GF-D8 (cell line): Measurements from ENCODE around the gene ZNG1A.
A peak's percentile ranks its signal among the peaks of the same experiment; 100 is the strongest.
"Not testable (repeated sequence)": the region's sequence is repeated elsewhere in the genome, so short reads cannot be mapped to it uniquely, and the experiment has no call there.

ENCODE experiments used
- DNase-seq: peaks from one replicate; lab custom pipeline; 2025; lab: John Stamatoyannopoulos, UW

ZNG1A gene

DNA sequence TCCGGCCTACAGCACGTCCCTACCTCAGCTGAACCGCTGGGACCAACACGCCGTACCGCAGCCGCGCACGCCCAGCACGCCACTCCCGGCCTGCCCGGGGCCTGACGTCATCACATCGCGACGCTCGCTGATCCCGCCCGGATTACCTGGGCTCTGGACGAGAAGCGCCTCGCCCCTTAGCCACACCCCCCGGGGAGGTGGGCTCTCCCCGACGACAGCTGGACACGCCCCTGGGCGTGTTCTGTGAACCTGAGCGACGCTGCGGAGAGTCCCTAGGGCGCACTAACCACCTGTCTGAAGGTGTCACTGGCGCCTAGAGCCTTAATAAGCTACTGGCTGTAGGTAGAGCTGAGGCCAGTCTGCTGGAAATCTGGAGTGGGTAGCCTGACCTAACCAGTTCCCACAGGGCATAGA lies at the start of gene ZNG1A:
Gene ZNG1A (minus strand): TSS at position 87 of the 414 bp plus-strand sequence. CDS start 87 bp downstream, outside the sequence.
- peak; percentile 60 for DNase-seq

DNA sequence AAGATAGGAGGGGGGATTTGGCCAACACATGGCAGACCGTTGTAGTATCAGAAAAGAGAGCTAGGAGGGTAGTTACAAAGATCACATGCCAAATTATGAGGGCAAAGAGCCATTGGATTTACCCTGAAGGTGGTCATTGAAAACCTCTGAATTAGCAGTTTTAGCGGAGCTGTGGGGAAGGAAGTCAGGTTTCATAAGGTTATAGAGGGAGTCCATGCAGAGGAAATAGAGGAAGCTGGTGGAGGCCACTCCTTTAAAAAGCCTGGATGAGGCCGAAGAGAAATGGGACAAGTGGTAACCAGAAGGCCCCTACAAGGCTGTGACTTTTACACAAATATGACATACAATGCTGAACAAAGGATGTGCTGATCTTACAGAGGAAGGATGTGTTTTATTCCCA lies 49.0 kb upstream of the ZNG1A start:
- DNase-seq, result peak; percentile 84

- DNase-seq, result peak; percentile 74
Measured at GRCh38 chr9:224582-225520, 46.0 kb upstream of the ZNG1A start.

- DNase-seq, result no peak
Measured at GRCh38 chr9:224026-224425, 45.2 kb upstream of the ZNG1A start.

- no peak for DNase-seq
Measured at GRCh38 chr9:223152-223551, 44.3 kb upstream of the ZNG1A start.

- peak; percentile 90 for DNase-seq
Measured at GRCh38 chr9:221989-222776, 43.3 kb upstream of the ZNG1A start.

DNA sequence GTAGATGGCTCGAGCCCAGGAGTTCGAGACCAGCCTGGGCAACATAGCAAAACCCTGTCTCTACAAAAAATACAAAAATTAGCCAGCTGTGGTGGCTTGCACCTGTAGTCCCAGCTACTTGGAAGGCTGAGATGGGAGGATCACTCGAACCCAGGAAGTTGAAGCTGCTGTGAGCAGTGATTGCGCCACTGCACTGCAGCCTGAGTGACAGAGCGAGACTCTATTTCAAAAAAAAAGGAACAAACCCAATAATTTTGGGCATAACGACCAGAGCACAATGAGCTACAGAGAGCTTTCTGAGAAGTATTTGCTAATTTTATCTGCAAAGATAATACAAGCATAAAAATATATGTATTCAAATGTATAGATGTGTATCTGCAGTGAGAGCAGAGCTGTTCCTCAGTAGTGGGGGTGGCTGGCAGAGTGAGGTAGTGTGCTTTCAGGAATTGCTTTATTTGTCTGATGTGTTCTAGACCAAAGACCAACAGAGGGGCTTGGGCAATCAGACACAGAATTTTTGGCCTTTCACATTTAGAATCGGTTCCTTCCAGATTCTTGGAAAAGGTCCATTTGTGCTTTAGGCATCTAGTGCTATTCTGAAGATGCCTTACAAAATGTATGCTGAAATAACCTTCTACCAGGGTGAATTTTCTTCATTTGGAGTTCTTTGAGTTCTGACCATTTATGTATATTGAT lies 41.0 kb upstream of the ZNG1A start:
- peak; percentile 72 for DNase-seq

DNA sequence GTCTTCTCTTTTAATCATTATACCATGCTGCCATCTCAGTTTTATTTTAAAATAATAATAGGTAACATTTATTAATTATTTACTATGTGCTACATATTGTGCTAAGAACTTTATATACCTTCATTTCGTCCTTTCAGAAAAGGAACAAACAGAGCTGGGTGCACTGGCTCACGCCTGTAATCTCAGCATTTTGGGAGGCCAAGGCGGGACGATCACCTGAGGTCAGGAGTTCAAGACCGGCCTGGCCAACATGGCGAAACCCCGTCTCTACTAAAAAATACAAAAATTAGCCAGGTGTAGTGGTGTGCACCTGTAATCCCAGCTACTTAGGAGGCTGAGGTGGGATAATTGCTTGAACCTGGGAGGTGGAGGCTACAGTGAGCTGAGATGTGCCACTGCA lies 40.2 kb upstream of the ZNG1A start:
- not testable (repeated sequence) for DNase-seq

DNA sequence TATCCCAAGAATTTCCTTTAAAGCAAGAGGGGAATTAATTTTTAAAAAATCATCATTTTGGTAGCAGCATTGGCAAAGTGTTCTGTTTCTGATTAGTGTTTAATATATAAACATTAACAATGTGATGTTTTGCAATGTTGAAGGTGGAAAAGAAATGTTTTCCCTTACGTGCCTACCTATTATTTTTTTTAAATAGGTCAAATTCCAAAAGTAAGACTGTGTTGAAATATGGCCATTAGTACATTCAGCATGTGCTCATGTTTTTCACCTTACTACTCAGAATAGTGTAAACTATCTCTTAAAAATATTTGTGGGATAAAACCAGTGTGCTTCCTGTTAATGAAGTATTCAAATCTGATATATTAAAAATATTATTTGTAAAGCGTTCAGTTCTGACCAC lies 39.1 kb upstream of the ZNG1A start:
- no peak for DNase-seq

DNA sequence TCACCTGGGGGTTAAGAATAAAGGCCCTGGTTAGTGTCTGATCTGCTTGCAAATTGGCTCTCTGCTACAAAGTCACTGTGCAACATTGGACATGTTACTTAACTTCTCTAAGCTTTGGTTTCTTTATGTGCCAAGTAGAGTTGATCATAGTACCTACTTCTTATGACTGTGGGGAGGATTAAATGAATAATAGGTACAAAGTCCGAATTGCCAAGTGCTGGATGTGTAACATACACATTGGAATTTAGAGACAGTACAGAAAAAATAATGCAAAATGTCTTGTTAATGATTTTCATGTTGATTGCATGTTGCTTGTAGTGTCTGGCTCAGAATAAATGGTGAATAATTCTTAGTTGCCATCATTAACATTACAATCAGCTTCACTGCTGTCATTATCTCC lies 38.0 kb upstream of the ZNG1A start:
- no peak for DNase-seq

DNA sequence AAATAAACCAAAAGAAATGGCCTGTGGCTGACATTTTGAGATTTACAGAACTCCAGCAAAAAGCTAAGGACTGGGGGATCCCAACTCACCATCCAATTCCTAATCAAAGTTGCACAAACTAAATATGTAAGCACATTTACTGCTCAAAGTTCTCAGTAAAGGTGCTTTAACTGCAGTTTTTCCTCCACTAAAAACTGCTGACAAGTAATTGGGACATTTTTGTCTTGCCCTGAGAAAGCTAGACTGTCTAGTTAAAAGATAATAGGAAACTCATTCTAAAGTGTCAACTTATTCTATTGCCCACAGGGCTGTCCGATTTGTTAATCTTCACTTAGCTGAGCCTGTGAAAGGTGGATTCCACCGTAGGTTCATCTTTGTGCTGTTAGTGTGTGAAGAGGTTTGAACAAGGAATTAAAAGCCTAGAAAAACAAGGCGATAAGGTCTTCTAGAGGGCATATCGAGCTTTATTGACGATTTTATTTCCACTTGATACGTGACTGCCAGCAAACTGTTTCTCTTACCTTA lies 36.8 kb upstream of the ZNG1A start:
- no peak for DNase-seq

- peak; percentile 71 for DNase-seq
Measured at GRCh38 chr9:214648-215493, 36.0 kb upstream of the ZNG1A start, which contains the start of gene DOCK8. Gene DOCK8, plus strand, starts transcription at chr9:214865. Its CDS starts 112 bp downstream, at chr9:214977.

- no peak for DNase-seq
Measured at GRCh38 chr9:214351-214647, 35.4 kb upstream of the ZNG1A start.

DNA sequence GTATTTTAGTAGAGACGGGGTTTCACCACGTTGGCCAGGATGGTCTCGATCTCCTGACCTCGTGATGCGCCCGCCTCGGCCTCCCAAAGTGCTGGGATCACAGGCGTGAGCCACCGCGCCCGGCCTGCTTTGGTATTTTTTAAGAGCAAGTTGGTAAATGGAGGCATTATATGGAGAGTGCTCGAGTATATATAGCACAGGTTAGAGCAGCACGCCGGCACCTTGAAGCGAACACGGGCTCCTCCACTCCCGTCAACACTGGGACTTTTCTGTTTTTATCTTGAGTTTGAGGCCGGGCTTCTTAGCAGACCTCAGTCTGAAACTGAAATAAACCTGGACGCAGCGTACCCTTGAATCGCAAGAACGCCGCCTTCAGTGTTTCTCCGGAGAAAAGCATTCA lies 35.0 kb upstream of the ZNG1A start:
- not testable (repeated sequence) for DNase-seq

GRCh38 chr9:212297-212696 lies 33.4 kb upstream of the ZNG1A start:
- no peak for DNase-seq

GRCh38 chr9:211557-211956 lies 32.7 kb upstream of the ZNG1A start:
- DNase-seq, result no peak

GRCh38 chr9:211036-211435 lies 32.2 kb upstream of the ZNG1A start:
- DNase-seq, result no peak

- no peak for DNase-seq
Measured at GRCh38 chr9:209143-209758, 30.4 kb upstream of the ZNG1A start.

DNA sequence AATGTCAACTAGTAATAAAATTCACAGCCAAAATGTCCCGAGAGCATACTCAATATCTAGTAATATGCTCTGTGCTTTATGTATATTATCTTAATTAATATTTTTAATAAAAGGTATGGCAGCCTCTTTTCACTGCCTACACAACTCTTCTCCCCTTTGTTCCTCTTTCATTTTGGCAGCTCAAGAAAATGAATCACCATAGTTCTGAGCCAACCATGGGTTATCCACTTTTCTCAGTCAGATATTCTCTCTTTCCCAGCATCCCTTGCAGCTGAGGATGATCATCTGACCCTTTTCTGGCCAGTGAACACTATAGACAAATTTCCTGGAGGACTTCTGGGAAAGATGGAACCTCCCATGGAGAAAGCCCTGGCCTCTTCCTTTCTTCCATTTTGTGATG lies 27.6 kb upstream of the ZNG1A start:
- no peak for DNase-seq

GRCh38 chr9:199601-200000 lies 20.7 kb upstream of the ZNG1A start:
- DNase-seq, result not testable (repeated sequence)
